Left ventricle myocardium inferior (tissue), 1 donor: ENCODE results near the gene TGFBI. TPM values are rescaled to one million over a fixed set of nuclear protein-coding genes. Genes with fewer than 3 reads are reported as not detected.

Experiments
- DNase-seq: peaks from one replicate; pipeline ENCODE4 v3.0.0-alpha.2; 2020
- H3K27ac ChIP-seq: fragments of 200-600 bp; replicated peaks from 2 replicates; pipeline ENCODE4 v1.8.0; 2021
- H3K27me3 ChIP-seq: fragments of 200-600 bp; 2 replicates; pipeline ENCODE4 v1.8.0; 2021; ENCODE audit warnings: low read depth
- H3K36me3 ChIP-seq: fragments of 200-600 bp; 2 replicates; pipeline ENCODE4 v1.8.0; 2021
- H3K4me1 ChIP-seq: fragments of 200-600 bp; 2 replicates; pipeline ENCODE4 v1.8.0; 2021
- H3K4me3 ChIP-seq: fragments of 200-600 bp; 2 replicates; pipeline ENCODE4 v1.8.0; 2021; ENCODE audit warnings: mild to moderate bottlenecking, moderate library complexity
- H3K9me3 ChIP-seq: fragments of 200-600 bp; replicated peaks from 2 replicates; pipeline ENCODE4 v1.8.0; 2021
- intact Hi-C: fragments of 100-400 bp; cut with micrococcal nuclease; formaldehyde crosslinking; loops from one replicate; pipeline ENCODE4 v1.11.0; 2022
- total RNA-seq: library from RNA; stranded (reverse); fragmentation: NEBNext Ultra II Directional; extraction: Animal tissue kit (Norgen Biotek cat#: 25700); gene quantifications from one replicate; pipeline ENCODE4 v1.2.1, GENCODE V29; 2021
- TF ChIP-seq, protein P1 (sequence below): fragments of 200-600 bp; IDR thresholded peaks from 2 replicates; pipeline ENCODE4 v1.8.0; 2021; ENCODE audit warnings: antibody characterized with exemption, mild to moderate bottlenecking, borderline replicate concordance
- donor health status: DM: no; HTN: yes; CAD: no; lungs with severe emphysema.

TGFBI gene
- total RNA-seq, 1 donor from 2014 or later, result 43.4 TPM

DNA sequence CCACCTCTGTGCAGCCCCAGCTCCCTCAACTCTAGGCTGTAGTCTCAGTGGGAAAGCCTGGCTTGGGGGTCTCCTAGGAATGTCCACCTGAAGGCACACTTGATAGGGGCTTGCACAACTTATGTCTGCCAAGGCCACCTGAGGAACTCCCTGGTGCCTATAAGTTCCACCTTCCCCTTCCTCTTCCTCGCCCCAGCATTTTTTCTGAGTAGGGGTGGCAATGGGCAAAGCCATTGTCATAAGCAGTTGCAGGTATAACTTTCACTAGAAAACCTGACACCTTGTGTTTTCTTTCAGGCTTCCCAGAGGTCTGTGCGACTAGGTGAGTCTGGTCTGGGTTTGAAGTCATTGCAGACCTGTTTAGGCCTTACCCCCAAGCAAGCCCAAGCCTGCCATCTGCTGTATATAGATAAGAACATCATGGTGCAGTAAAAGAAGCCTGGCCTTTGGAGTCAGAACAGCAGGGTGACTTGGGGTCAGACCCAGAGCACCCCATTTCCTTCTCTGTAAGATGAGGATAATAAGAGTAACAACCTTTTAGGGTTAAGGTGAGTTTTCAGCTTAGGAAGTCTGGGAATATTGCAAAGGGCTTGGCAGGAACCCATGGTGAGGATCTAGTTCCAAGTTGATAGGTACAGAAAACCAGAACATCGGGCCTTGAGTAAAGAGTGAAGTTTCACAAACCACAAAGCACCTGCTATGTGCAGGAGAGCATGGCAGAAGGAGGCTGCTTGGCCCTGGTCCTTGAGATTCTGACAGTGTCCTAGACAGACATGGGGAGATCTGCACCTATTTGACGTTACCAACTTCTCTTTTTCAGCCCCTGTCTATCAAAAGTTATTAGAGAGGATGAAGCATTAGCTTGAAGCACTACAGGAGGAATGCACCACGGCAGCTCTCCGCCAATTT, 33.8 kb downstream of the TGFBI start:
- no peak overlapping the region for H3K27ac ChIP-seq
- TF ChIP-seq, protein P1, sequence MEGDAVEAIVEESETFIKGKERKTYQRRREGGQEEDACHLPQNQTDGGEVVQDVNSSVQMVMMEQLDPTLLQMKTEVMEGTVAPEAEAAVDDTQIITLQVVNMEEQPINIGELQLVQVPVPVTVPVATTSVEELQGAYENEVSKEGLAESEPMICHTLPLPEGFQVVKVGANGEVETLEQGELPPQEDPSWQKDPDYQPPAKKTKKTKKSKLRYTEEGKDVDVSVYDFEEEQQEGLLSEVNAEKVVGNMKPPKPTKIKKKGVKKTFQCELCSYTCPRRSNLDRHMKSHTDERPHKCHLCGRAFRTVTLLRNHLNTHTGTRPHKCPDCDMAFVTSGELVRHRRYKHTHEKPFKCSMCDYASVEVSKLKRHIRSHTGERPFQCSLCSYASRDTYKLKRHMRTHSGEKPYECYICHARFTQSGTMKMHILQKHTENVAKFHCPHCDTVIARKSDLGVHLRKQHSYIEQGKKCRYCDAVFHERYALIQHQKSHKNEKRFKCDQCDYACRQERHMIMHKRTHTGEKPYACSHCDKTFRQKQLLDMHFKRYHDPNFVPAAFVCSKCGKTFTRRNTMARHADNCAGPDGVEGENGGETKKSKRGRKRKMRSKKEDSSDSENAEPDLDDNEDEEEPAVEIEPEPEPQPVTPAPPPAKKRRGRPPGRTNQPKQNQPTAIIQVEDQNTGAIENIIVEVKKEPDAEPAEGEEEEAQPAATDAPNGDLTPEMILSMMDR, result peak; percentile 61
- DNase-seq, result no peak
- intact Hi-C loops, result loop anchor here (5.0 kb wide), 1 partner anchor 120 kb away; no protein-coding TSS in a partner anchor
- peaks cover 39% of the 10 kb centered on the region for H3K4me1 ChIP-seq
- H3K9me3 ChIP-seq, result no peaks in the 10 kb centered on the region
- H3K27me3 ChIP-seq, result no peaks in the 10 kb centered on the region
- H3K36me3 ChIP-seq, result peaks cover 43% of the 10 kb centered on the region
- H3K4me3 ChIP-seq, result no peak overlapping the region

DNA sequence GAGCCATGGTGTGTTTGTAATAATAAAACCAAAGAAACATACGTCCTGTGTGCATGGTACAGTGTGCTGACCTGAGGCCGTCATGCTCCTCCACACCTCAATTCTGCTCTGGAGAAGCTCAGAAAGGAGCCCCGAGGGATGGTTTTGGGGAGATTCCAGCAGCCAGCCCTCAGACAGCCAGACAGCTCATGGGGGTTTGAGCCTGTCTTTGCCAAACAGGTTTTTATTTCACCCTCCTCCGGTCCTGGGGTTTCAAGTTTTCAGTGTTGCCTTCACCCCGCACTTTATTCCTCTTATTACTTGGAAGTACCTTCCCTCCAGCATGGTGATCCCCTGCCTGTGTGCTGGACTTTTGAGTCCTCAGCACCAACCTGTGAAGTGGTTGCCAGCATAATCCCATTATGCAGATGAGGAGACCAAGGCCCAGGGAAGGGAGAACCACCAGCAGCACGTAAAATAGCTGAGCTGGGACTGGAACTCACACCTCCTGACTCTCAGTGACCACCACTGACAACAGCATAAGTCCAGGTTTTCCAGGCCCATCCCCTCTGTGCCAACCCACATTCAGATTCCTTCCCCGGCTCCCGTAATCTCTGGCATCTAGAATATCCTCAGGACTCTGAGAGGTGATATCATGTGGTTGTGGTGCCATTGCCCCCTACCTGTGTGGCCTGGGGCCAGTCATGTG, 35.1 kb downstream of the TGFBI start:
- Histone ChIP-seq H3K27ac (no peak overlapping the region), H3K4me1 (peaks cover 27% of the 10 kb centered on the region), H3K27me3 (no peaks in the 10 kb centered on the region), H3K4me3 (no peak overlapping the region), H3K36me3 (peaks cover 41% of the 10 kb centered on the region), H3K9me3 (peaks cover 4% of the 10 kb centered on the region)
- TF ChIP-seq, protein P1, result no peak
- intact Hi-C loops, result loop anchor here (5.0 kb wide), 1 partner anchor 122 kb away; no protein-coding TSS in a partner anchor
- no peak for DNase-seq

DNA sequence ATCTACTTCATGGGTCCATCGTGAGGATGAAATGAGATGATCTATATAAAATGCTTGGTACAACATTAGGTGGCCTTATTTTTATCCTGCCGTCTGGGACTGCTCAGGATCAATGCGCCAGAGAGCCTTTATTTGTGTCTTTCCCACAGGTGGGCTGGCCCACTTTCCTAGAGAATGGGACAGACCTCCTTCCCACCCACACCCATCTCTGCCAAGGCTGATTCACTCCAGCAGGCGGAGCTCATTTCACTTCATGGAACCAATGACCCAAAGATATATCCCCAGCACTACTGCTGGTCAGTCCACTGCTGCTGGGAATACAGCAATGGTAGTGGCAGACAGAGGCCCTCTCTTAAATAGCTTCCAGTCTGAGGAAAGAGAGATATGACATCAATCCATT, 35.7 kb downstream of the TGFBI start:
- DNase-seq, result no peak
- H3K4me3 ChIP-seq, result no peak overlapping the region
- H3K27ac ChIP-seq, result peak overlapping the region; percentile 56
- H3K27me3 ChIP-seq, result no peaks in the 10 kb centered on the region
- intact Hi-C loops, result loop anchor here (5.0 kb wide), 1 partner anchor 122 kb away; no protein-coding TSS in a partner anchor
- H3K9me3 ChIP-seq, result peaks cover 5% of the 10 kb centered on the region
- TF ChIP-seq, protein P1, result peak; percentile 54
- H3K36me3 ChIP-seq, result peaks cover 36% of the 10 kb centered on the region
- H3K4me1 ChIP-seq, result peaks cover 23% of the 10 kb centered on the region

DNA sequence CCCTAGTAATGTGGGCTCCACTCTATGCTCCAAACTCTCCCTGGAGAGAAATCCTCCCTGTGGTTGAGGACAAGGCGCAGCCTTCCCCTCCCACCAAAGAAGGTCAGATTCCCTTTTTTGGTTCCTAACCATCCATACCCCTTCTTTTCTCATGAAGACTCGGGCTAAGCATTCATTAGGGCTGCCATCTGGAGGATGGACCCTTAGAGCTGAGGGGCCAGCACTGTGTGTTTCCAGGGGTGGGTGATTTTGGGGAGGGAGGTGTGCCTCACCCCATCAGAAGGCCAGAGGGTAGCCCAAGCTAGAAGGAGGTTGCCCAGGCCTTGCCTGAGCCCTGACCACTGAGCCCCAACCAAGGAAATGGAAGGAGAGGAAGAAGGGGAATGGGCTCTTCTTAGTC, 36.8 kb downstream of the TGFBI start:
- TF ChIP-seq, protein P1, result no peak
- intact Hi-C loops, result no loop called here
- Histone ChIP-seq H3K4me3 (no peak overlapping the region), H3K4me1 (peaks cover 27% of the 10 kb centered on the region), H3K36me3 (peaks cover 27% of the 10 kb centered on the region), H3K27me3 (no peaks in the 10 kb centered on the region), H3K27ac (peak overlapping the region; percentile 56), H3K9me3 (peaks cover 5% of the 10 kb centered on the region)
- DNase-seq, result no peak

DNA sequence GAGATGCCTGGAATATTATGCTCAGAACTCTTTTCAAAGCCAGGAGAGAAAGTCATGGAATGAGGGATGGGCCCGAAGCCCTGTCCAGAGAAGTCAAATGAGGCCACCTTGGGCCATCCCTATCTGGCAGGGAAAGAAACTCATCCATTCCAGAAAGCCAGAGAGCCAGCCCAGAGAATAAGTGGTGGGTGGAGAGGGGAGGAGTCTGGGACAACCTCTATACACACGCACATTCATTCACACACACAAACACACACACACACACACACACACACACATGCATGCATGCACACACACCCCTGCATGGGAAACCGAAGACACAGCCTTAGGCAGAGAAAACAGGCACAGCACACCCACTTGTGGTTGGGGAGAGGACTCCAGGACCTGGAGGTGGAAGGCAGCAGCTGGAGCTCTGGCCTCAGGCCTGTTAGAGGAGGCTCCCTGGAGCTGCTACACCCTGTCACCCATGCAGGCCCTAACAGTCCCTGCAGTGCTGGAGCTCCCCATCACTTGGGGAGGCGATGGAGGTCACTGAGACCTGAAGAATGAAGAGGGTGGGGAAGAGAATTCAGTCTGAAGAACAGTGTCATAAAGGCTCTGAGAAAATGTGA, 38.0 kb downstream of the TGFBI start:
- TF ChIP-seq, protein P1, result peak; percentile 24
- H3K36me3 ChIP-seq, result peaks cover 15% of the 10 kb centered on the region
- intact Hi-C loops, result no loop called here
- no peaks in the 10 kb centered on the region for H3K27me3 ChIP-seq
- peaks cover 39% of the 10 kb centered on the region for H3K4me1 ChIP-seq
- DNase-seq, result peak; percentile 58
- H3K4me3 ChIP-seq, result no peak overlapping the region
- peaks cover 5% of the 10 kb centered on the region for H3K9me3 ChIP-seq
- peak overlapping the region; percentile 56 for H3K27ac ChIP-seq
